ENCODE data around the gene NME7. TPM values are rescaled to one million over a fixed set of nuclear protein-coding genes. Genes with fewer than 3 reads are reported as not detected.

NME7 gene
- total RNA-seq, 2 donors from 2014 or later: 10.3 to 16.3 TPM

DNA sequence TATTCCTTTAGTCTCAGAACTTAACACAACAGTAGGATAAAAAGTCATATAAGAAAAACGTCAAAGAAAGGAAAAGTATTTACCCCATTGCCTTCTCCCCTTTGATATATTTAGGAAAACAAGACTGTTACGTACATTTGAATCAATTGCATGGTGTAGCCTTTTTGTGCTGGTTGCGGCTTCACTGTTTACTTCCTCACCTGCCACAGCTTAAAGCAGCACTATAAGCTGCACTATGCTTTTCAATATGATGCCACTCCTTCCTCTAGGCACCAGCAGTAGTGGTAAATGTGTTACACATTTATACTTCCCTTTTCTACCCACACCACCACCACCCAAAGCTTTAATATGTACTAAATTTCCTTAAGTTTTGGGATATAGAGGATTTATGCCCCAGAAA, 150.0 kb downstream of the NME7 start:
- H3K4me1 ChIP-seq (replicated peaks): no peaks in the 10 kb centered on the region
- H3K36me3 ChIP-seq: no peaks in the 10 kb centered on the region
- no peaks in the 10 kb centered on the region for H3K27me3 ChIP-seq (replicated peaks; ENCODE audit: insufficient read depth)
- no peaks in the 10 kb centered on the region for H3K9me3 ChIP-seq
- no peak overlapping the region for H3K4me3 ChIP-seq
- H3K27ac ChIP-seq: no peak overlapping the region
- 77% methylated on average over 3 of the region's 3 CpGs for WGBS
- DNase-seq (ENCODE audit: low spot score): no peak
- TF ChIP-seq POLR2AphosphoS5 (IDR thresholded peaks at IDR 0.05) (no peak), POLR2A (IDR thresholded peaks at IDR 0.05) (no peak)
- TF ChIP-seq, protein P1, sequence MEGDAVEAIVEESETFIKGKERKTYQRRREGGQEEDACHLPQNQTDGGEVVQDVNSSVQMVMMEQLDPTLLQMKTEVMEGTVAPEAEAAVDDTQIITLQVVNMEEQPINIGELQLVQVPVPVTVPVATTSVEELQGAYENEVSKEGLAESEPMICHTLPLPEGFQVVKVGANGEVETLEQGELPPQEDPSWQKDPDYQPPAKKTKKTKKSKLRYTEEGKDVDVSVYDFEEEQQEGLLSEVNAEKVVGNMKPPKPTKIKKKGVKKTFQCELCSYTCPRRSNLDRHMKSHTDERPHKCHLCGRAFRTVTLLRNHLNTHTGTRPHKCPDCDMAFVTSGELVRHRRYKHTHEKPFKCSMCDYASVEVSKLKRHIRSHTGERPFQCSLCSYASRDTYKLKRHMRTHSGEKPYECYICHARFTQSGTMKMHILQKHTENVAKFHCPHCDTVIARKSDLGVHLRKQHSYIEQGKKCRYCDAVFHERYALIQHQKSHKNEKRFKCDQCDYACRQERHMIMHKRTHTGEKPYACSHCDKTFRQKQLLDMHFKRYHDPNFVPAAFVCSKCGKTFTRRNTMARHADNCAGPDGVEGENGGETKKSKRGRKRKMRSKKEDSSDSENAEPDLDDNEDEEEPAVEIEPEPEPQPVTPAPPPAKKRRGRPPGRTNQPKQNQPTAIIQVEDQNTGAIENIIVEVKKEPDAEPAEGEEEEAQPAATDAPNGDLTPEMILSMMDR (IDR thresholded peaks at IDR 0.05): no peak
- intact Hi-C loops (cut with DNase I): no loop called here

DNA sequence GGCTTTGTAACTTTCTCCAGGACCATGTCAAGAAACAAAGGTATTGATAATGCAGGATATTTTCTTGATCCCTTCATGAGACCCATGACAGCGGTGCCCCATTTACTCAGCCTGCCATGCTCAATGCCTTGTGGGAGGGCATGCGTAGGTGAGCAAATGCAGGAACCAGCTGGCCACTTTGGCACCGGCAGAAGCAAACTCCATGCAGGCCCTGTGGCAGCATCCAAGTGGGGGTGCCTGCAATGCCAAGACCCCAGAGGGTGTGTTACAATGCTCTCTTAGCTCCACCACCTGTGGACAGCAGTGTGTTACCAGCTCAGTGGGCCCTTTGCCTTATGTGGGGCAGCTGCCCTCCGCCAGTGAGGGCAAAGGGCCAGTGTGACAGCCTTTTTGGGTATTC, 153.0 kb downstream of the NME7 start:
- WGBS: 95% methylated on average over 4 of the region's 4 CpGs
- no peak for DNase-seq (ENCODE audit: low spot score)
- intact Hi-C loops (cut with DNase I): no loop called here
- Histone ChIP-seq H3K36me3 (no peaks in the 10 kb centered on the region), H3K9me3 (no peaks in the 10 kb centered on the region), H3K27me3 (replicated peaks; ENCODE audit: insufficient read depth) (no peaks in the 10 kb centered on the region), H3K4me3 (no peak overlapping the region), H3K27ac (no peak overlapping the region), H3K4me1 (replicated peaks) (no peaks in the 10 kb centered on the region)
- TF ChIP-seq POLR2A (IDR thresholded peaks at IDR 0.05) (no peak), POLR2AphosphoS5 (IDR thresholded peaks at IDR 0.05) (no peak)
- TF ChIP-seq, protein P1 (IDR thresholded peaks at IDR 0.05): no peak

DNA sequence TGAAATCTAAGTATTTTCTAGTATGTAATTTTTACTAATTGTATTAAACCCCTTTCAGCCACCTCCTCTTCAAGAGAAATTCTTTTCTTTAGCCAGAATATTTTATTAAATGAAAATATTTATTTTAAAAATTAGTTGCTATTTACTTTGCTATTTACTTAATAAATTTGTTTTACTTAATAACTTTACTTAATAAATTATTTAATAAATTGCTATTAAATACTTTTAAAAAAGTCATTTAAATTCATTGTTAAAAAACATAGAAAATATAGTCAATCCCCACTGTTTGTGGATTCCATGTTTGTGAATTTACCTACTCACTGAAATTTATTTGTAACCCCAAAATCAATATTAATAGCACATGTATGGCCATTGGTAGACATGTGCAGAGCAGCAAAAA, 155.5 kb downstream of the NME7 start:
- Histone ChIP-seq H3K4me3 (no peak overlapping the region), H3K4me1 (replicated peaks) (no peaks in the 10 kb centered on the region), H3K27ac (no peak overlapping the region), H3K9me3 (no peaks in the 10 kb centered on the region), H3K36me3 (no peaks in the 10 kb centered on the region), H3K27me3 (replicated peaks; ENCODE audit: insufficient read depth) (no peaks in the 10 kb centered on the region)
- intact Hi-C loops (cut with DNase I): no loop called here
- no peak for DNase-seq (ENCODE audit: low spot score)
- TF ChIP-seq, protein P1 (IDR thresholded peaks at IDR 0.05): no peak
- TF ChIP-seq POLR2AphosphoS5 (IDR thresholded peaks at IDR 0.05): no peak
- no peak for TF ChIP-seq POLR2A (IDR thresholded peaks at IDR 0.05)

DNA sequence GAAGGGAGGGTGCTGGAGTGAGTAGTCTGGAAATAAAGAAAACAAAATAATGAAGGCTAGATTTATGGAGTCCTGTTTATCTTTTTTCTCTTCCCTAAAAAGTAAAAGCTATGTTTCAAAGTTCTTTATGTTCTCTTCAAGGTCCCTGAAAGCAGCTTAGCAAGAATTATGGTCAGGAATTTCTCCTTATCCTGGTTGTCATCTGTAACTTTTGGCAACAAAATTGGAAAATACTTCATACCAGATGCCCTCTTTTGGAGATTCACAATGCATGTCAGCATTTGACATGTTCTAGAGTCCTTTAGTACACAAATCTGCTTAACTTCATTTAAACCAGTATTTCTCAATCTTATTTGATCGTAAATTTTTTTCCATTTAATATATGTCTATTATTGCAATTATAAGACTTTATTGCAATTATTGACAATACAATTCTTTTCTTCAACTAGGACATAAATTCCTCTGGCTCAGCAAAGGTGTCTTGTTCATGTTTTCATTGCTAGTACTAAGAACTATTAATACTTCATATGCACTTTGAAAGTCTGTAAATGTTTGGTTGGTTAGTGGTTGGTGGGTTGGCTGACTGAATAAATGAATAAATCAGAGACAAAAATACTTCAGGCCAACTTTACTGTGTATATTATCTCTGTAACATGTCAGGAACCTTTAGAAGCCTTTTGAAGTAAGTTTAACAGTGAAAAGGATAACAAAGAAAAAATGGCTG, 159.6 kb downstream of the NME7 start:
- H3K27ac ChIP-seq: no peak overlapping the region
- no peaks in the 10 kb centered on the region for H3K4me1 ChIP-seq (replicated peaks)
- TF ChIP-seq POLR2AphosphoS5 (IDR thresholded peaks at IDR 0.05) (no peak), POLR2A (IDR thresholded peaks at IDR 0.05) (no peak)
- TF ChIP-seq, protein P1 (IDR thresholded peaks at IDR 0.05): no peak
- no peaks in the 10 kb centered on the region for H3K36me3 ChIP-seq
- H3K9me3 ChIP-seq: no peaks in the 10 kb centered on the region
- no peaks in the 10 kb centered on the region for H3K27me3 ChIP-seq (replicated peaks; ENCODE audit: insufficient read depth)
- no peak overlapping the region for H3K4me3 ChIP-seq
- DNase-seq (ENCODE audit: low spot score): no peak
- intact Hi-C loops (cut with DNase I): no loop called here
- 59% methylated on average over 1 of the region's 1 CpG for WGBS

DNA sequence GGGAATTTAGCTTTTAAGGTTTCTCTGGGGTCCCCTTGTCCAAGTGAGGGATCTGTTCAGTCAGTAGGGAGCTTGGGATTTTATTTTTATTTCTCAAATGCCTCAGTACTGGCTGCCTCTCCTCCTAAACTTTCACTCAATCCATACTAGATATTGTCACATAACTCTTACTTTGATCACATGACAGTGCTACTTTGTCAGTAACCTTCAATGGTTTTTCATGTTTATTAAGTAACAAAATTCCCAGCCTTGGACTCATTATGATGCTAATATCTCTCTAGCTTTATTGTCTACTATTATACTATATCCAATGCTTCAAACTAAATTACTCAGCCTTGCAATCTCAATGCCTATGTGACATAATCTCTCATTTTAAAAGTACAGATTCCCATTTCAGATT, 163.4 kb downstream of the NME7 start:
- no peaks in the 10 kb centered on the region for H3K9me3 ChIP-seq
- H3K27ac ChIP-seq: no peak overlapping the region
- no peaks in the 10 kb centered on the region for H3K4me1 ChIP-seq (replicated peaks)
- no peak for DNase-seq (ENCODE audit: low spot score)
- H3K27me3 ChIP-seq (replicated peaks; ENCODE audit: insufficient read depth): no peaks in the 10 kb centered on the region
- H3K4me3 ChIP-seq: no peak overlapping the region
- H3K36me3 ChIP-seq: no peaks in the 10 kb centered on the region
- intact Hi-C loops (cut with DNase I): no loop called here
- TF ChIP-seq POLR2AphosphoS5 (IDR thresholded peaks at IDR 0.05) (no peak), POLR2A (IDR thresholded peaks at IDR 0.05) (no peak)
- TF ChIP-seq, protein P1 (IDR thresholded peaks at IDR 0.05): no peak
